GM12891 (cell line): Measurements from ENCODE around the gene PEX7.
A peak's percentile ranks its signal among the peaks of the same experiment; 100 is the strongest.
"Not testable (repeated sequence)": the region's sequence is repeated elsewhere in the genome, so short reads cannot be mapped to it uniquely, and the experiment has no call there.

Source experiments
- DNase-seq: peaks from one replicate; pipeline ENCODE4 v3.0.0; 2011; ENCODE audit warnings: low spot score; ENCODE audit not compliant: insufficient read length
- FAIRE-seq: peaks from 2 replicates; lab custom pipeline; 2011; peaks lifted over from hg19 to GRCh38; lab: Jason Lieb, UNC
- PAX5 ChIP-seq: IDR thresholded peaks from 2 replicates; pipeline ENCODE4 v1.6.1; 2011; ENCODE audit warnings: low read length, moderate library complexity, mild to moderate bottlenecking; ENCODE audit not compliant: insufficient read depth, severe bottlenecking
- POLR2A ChIP-seq: IDR thresholded peaks from 2 replicates; pipeline ENCODE4 v1.6.1; 2011; ENCODE audit warnings: low read depth, low read length, control low read depth
- POLR2AphosphoS5 ChIP-seq: IDR thresholded peaks from 2 replicates; pipeline ENCODE4 v1.6.1; 2011; ENCODE audit warnings: low read depth, low read length, control low read depth
- POU2F2 ChIP-seq: IDR thresholded peaks from 2 replicates; pipeline ENCODE4 v1.6.1; 2011; ENCODE audit warnings: low read depth, mild to moderate bottlenecking, control low read depth, low read length, moderate library complexity
- SPI1 ChIP-seq: IDR thresholded peaks from 2 replicates; pipeline ENCODE4 v1.6.1; 2011; ENCODE audit warnings: low read depth, low read length, control low read depth
- TAF1 ChIP-seq: IDR thresholded peaks from 2 replicates; pipeline ENCODE4 v1.6.1; 2011; ENCODE audit warnings: low read depth, low read length, control low read depth

The PEX7 gene

DNA sequence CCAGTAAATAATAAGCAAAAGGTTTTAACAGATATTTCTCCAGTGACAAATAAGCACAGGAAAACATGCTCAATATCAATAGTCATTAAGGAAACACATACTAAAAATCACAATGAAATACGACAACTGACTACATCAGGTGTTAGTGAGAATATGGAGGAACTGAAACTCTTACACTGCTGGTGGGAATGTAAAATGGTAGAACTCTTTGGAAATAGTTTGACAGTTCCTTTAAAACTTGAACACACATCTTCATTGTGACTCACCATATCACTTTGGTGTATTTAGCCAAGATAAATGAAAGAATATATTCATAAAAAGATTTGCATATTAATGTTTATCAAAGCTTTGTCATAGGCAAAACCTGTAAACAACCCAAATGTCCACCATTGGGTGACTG lies 18.8 kb upstream of the PEX7 start:
- DNase-seq: no peak
- FAIRE-seq: no peak

DNA sequence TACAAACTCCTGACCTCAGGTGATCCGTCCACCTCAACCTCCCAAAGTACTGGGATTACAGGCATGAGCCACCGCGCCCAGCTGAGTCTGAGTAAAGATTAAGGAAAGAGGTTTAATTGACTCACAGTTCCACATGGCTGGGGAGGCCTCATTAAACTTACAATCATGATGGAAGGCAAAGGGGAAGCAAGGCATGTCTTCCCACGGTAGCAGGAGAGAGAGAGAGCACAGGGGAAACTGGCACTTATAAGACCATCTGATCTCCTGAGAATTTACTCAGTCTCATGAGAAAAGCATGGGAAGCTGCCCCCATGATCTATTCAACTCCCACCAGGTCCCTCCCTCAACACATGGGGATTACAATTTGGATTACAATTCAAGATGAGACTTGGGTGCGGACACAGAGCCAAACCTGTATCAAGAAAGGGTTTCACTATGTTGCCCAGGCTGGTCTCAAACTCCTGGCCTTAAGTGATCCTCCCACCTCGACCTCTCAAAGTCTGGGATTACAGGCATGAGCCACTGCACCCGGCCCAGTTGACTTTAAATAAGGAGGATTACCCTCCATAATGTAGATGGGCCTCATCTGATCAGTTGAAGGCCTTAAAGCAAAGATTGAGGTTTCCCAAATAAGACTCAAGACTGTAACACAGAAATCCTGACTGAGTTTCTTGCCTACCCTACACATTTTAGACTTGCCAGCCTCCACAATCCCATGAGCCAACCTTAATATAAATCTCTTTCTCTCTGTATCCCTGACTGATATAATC lies 13.1 kb upstream of the PEX7 start:
- TF ChIP-seq TAF1: no peak
- TF ChIP-seq POLR2AphosphoS5: no peak
- TF ChIP-seq SPI1: no peak
- TF ChIP-seq POLR2A: no peak
- no peak for TF ChIP-seq PAX5
- FAIRE-seq (no peak), DNase-seq (no peak)

More for the DNA sequence above, 18.8 kb upstream of the PEX7 start:
- no peak for TF ChIP-seq POU2F2
- no peak for TF ChIP-seq TAF1
- no peak for TF ChIP-seq POLR2AphosphoS5
- peak; percentile 51; the same call in 1 of the 2 replicates for TF ChIP-seq SPI1
- TF ChIP-seq PAX5: no peak

DNA sequence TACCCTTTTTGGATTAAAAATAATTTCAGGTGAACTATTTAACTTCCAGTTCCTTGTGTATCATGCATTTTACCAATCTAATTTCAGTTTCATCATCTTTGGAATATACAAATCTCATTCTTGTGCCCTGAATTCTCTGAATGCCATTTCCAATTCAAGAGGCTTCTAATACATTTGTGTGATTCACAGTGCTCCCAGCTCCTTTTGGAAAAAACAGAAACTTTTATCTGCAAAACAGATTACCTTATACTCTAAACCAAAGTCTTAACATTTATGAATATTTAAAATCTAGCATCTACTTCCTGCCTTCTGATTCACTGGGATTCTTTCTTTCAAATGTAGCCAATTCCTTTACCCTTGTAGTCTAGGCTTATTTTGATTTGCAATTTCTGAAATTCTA lies 11.1 kb upstream of the PEX7 start:
- DNase-seq (no peak), FAIRE-seq (no peak)
- TF ChIP-seq TAF1 (no peak), POU2F2 (no peak)

DNA sequence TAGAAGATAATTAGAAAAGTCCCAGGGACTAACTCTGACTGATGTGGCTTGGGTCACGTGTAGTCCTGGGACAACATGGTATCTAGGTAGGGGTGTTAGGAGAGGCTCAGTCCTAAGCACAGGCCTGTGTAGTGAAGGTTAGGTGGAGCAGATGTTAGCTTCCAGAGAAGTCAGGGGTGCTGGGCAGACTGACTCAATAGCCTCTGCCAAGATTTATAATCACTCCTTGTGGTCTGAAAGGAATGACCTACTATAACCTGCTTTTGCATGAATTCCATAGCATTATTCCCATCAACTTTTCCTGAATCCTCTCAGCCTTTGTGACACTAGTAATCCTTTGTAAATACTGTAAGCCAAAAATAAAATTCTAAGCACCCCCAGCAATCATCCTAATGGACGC lies 10.2 kb upstream of the PEX7 start:
- no peak for DNase-seq
- no peak for TF ChIP-seq POU2F2
- no peak for TF ChIP-seq PAX5
- TF ChIP-seq POLR2AphosphoS5: no peak
- TF ChIP-seq POLR2A: no peak
- TF ChIP-seq TAF1: no peak
- no peak for TF ChIP-seq SPI1
- FAIRE-seq: no peak

DNA sequence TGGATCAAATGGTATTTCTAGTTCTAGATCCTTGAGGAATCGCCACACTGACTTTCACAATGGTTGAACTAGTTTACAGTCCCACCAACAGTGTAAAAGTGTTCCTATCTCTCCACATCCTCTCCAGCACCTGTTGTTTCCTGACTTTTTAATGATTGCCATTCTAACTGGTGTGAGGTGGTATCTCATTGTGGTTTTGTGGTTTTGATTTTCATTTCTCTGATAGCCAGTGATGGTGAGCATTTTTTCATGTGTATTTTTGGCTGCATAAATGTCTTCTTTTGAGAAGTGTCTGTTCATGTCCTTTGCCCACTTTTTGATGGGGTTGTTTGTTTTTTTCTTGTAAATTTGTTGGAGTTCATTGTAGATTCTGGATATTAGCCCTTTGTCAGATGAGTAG lies 6.8 kb upstream of the PEX7 start:
- FAIRE-seq, DNase-seq: not testable (repeated sequence)

DNA sequence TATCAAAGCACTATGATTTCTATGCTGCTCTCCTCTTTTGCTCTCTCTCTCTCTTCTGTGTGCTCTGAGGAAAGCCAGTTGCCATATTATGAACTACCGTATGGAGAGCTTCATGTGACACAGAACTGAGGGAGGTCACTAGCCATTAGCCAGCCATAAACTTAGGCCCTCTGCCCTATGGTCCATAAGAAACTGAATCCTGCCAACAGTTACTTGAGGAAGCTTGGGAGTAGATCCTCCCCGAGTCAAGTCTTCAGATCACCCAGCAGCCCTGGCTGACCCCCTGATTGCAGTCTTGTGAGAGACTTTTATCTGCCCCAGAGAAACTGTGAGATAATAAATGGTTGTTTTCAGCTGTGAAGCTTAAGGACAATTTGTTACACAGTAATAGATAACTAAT lies 5.7 kb upstream of the PEX7 start:
- no peak for DNase-seq
- no peak for FAIRE-seq
- no peak for TF ChIP-seq POLR2A

DNA sequence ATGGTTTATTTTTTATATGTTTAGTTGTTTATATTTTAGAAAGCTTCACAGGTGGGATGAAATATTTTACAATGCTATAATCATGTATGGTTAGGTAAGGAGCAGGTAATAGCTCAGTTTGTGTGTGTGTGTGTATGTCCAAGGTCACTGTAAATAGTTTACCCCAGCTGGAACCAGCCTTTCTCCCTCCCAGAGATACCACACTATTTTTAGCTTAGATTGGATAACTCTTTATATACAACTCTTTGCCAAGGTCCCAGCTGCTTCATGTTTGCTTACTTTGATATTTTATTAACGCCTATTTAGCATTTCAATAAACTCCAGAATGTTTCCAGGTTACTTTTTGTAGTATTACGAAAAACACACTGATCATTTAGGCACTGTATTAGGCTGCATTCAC lies 1.8 kb upstream of the PEX7 start:
- no peak for DNase-seq
- no peak for TF ChIP-seq POU2F2
- TF ChIP-seq TAF1: no peak
- no peak for TF ChIP-seq POLR2AphosphoS5
- no peak for TF ChIP-seq POLR2A
- TF ChIP-seq SPI1: no peak
- FAIRE-seq: no peak

DNA sequence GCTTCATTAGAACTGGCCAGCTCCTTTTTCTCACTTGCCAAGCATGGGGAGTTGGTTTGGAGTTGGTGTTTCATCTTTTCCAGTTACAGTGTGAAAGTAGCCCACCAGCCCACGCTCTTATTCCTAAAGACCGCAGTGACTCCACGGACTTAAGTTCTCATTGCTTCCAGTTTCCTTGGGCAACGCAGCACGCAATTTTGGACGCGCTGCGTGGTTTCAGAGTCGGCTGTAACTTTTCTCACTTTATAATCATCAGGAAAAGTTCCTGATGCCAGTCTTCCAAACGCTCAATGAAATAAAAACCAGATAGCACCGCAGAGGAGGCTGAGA lies 381 bp upstream of the PEX7 start:
- DNase-seq (no peak), FAIRE-seq (no peak)
- TF ChIP-seq POLR2A (no peak), POLR2AphosphoS5 (no peak), SPI1 (no peak)

DNA sequence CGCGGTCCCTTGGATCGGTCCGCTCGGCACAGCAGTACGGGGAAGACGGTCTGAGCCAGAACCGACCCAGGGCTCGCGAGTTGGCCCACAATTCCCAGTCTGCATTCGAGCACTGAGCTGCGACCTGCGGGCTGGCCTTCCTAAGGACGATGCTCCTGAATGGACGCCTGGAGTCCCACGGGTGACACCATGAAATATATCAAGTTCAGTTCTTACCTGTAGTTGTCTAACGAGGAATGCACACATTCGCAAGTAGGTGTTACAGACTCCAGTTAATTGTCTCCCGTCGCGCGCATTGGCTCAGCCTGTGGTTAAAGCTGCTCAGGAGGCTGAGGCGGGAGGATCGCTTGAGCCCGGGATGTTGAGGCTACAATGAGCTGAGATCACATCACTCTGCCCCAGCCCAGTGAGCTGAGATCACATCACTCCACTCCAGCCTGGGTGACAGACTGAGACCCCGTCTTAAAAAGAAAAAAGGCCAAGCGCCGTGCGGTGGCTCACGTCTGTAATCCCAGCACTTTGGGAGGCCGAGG lies 802 bp downstream of the PEX7 start:
- TF ChIP-seq POU2F2 (no peak), POLR2AphosphoS5 (no peak), SPI1 (no peak), PAX5 (no peak), POLR2A (no peak), TAF1 (no peak)
- DNase-seq: no peak
- FAIRE-seq: no peak

DNA sequence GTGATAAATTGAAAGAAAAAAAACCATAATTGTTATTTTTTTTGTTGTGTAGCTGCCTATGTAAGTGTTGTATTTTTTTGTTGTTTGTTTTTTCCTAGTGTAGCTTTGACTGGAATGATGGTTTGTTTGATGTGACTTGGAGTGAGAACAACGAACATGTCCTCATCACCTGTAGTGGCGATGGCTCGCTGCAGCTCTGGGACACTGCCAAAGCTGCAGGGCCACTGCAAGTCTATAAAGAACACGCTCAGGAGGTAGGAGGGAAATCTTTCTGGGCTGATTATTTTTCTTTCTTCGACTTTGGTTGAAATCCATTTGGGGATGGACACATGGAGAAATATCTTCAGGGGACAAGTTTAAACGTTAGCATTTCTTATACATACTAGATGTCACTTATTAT lies 3.8 kb downstream of the PEX7 start:
- no peak for DNase-seq
- FAIRE-seq: no peak
- TF ChIP-seq TAF1 (no peak), POU2F2 (no peak), POLR2A (no peak), POLR2AphosphoS5 (no peak), PAX5 (no peak), SPI1 (no peak)

DNA sequence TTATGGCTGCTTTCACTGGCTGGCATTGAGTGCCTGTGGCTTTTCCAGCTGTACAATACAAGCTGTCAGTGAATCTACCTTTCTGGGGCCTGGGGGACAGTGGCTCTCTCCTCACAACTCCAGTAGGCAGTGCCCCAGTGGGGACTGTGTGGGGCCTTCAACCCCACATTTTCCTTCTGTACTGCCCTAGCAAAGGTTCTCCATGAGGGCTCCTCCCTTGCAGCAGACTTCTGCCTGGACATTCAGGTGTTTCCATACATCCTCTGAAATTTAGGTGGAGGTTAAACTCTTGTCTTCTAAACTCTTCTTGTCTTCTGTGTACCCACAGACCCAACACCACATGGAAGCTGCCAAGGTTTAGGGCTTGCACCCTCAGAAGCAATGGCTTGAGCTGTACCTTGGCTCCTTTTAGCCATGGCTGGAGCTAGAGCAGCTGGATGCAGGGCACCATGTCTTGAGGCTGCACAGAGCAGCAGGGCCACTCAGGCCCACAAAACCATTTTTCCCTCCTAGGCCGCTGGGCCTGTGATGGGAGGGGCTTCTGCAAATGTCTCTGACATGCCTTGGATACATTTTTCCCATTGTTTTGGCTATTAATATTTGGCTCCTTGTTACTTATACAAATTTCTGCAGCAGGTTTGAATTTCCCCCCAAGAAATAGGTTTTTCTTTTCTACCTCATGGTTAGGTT lies 9.6 kb downstream of the PEX7 start:
- TF ChIP-seq PAX5: no peak
- no peak for TF ChIP-seq TAF1
- no peak for TF ChIP-seq POU2F2
- FAIRE-seq (no peak), DNase-seq (no peak)
